Fibroblast of lung (primary cell): Measurements from ENCODE around the gene BNIPL.

Source experiments
- CTCF ChIP-seq, 2 donors: IDR thresholded peaks in 1 of 2; conservative IDR thresholded peaks in 1 of 2; 1 replicate in 1 of 2; 2 replicates in 1 of 2; pipeline ENCODE4 v1.5.1; 2011 to 2012; ENCODE audit warnings: low read length in 2 of 2, control low read depth in 1 of 2, inconsistent platforms in 1 of 2, low read depth in 1 of 2, mild to moderate bottlenecking in 1 of 2
- EZH2 ChIP-seq: IDR thresholded peaks from 2 replicates; pipeline ENCODE4 v1.5.1; 2012; ENCODE audit warnings: low read length, control low read depth, mild to moderate bottlenecking; ENCODE audit errors: missing control alignments

- peak; percentile 67 to 87 for TF ChIP-seq CTCF (conservative IDR thresholded peaks at IDR 0.05 in 1 of 2, IDR thresholded peaks at IDR 0.05 in 1 of 2; ENCODE audit: low read depth in 1 of 2, low read length in 2 of 2)
- TF ChIP-seq EZH2, result no peak
Observed at GRCh38 chr1:151070474-151071276, 34.3 kb downstream of the BNIPL start, which contains the start of gene GABPB2.
